Fibroblast of skin of back (primary cell): Measurements from ENCODE around the gene MRPS15.

Experiments used
- DNase-seq: peaks from one replicate; pipeline ENCODE4 v3.0.0-alpha.2; 2013

Gene MRPS15

GRCh38 chr1:36419140-36419539 is 45.0 kb downstream of the MRPS15 start:
- no peak for DNase-seq

GRCh38 chr1:36417931-36418330 is 46.3 kb downstream of the MRPS15 start:
- no peak for DNase-seq

- no peak for DNase-seq
Observed at GRCh38 chr1:36415661-36416326, 48.4 kb downstream of the MRPS15 start.

DNA sequence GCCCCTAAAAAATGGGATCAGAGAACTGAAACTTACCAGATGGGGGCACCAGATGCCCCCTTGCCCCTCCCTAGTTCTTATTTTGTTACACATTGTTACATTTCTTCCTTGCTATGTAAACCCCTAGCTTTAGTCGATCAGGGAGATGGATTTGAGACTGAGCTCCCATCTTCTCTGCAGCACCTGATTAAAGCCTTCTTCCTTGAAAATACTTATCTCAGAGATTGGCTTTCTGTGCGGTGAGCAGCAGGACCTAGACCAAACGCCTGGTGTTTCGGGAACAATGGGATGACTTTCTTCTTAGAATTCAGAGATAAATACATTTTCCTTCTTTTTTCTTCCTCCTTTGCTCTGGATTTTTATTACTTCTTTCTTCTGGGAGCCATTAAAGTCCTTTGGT is 49.8 kb downstream of the MRPS15 start:
- DNase-seq: no peak

GRCh38 chr1:36411674-36412648 is 52.2 kb downstream of the MRPS15 start:
- DNase-seq: peak; percentile 45

- DNase-seq: peak; percentile 69
Observed at GRCh38 chr1:36408479-36408878, 55.7 kb downstream of the MRPS15 start.

GRCh38 chr1:36406440-36406839 is 57.7 kb downstream of the MRPS15 start:
- no peak for DNase-seq
